SK-N-MC (cell line): ENCODE measurements around the gene FRMD3.

Experiments used
- DNase-seq: peaks from one replicate; pipeline ENCODE4 v3.0.0-alpha.2; 2011; ENCODE audit warnings: low read depth, low spot score
- H3K27ac ChIP-seq: fragments of 200-600 bp; sonication (generic); 2 replicates; pipeline ENCODE4 v1.5.1; 2016; ENCODE audit warnings: mixed run types
- H3K36me3 ChIP-seq: fragments of 200-600 bp; sonication (generic); 2 replicates; pipeline ENCODE4 v1.6.1; 2017; ENCODE audit warnings: antibody characterized with exemption, low read length, mixed read lengths; ENCODE audit not compliant: insufficient read depth
- H3K4me3 ChIP-seq: fragments of 200-600 bp; sonication (generic); 2 replicates; pipeline ENCODE4 v1.5.1; 2016
- H3K9ac ChIP-seq: fragments of 200-600 bp; sonication (generic); 2 replicates; pipeline ENCODE4 v1.8.0; 2017; ENCODE audit warnings: mixed run types, mixed read lengths; ENCODE audit not compliant: insufficient read length
- H3K9me3 ChIP-seq: fragments of 200-600 bp; sonication (generic); 2 replicates; pipeline ENCODE4 v1.6.1; 2017; ENCODE audit warnings: low read depth, mild to moderate bottlenecking, antibody characterized with exemption, low read length, moderate library complexity, mixed read lengths
- EZH2 ChIP-seq: fragments of 200-600 bp; sonication (generic); IDR thresholded peaks from one replicate; pipeline ENCODE4 v1.6.1; 2017; ENCODE audit warnings: antibody characterized with exemption
- FOXP2 ChIP-seq: optimal IDR thresholded peaks from 2 replicates; pipeline ENCODE3; 2011; ENCODE audit warnings: mild to moderate bottlenecking, moderate library complexity; ENCODE audit not compliant: insufficient read depth; ENCODE audit errors: extremely low read length, control extremely low read depth
- POLR2AphosphoS5 ChIP-seq: IDR thresholded peaks from 2 replicates; pipeline ENCODE4 v1.6.1; 2012; ENCODE audit warnings: mild to moderate bottlenecking, low read depth, low read length, borderline replicate concordance

FRMD3 gene

GRCh38 chr9:83514767-83515166 lies 23.4 kb downstream of the FRMD3 start:
- TF ChIP-seq POLR2AphosphoS5: no peak
- TF ChIP-seq EZH2: no peak
- TF ChIP-seq FOXP2: no peak
- Histone ChIP-seq H3K36me3 (no peaks in the 10 kb centered on the region), H3K9ac (no peak overlapping the region), H3K4me3 (no peak overlapping the region), H3K27ac (no peak overlapping the region), H3K9me3 (no peaks in the 10 kb centered on the region)
- no peak for DNase-seq

- no peak for DNase-seq
- TF ChIP-seq FOXP2 (no peak), POLR2AphosphoS5 (no peak), EZH2 (no peak)
Measured at GRCh38 chr9:83512621-83513020, 25.6 kb downstream of the FRMD3 start.

GRCh38 chr9:83511051-83511450 lies 27.1 kb downstream of the FRMD3 start:
- Histone ChIP-seq H3K4me3 (no peak overlapping the region), H3K36me3 (no peaks in the 10 kb centered on the region), H3K27ac (no peak overlapping the region), H3K9me3 (no peaks in the 10 kb centered on the region), H3K9ac (no peak overlapping the region)
- DNase-seq: no peak
- no peak for TF ChIP-seq POLR2AphosphoS5
- no peak for TF ChIP-seq FOXP2
- TF ChIP-seq EZH2: no peak

More at GRCh38 chr9:83512621-83513020, 25.6 kb downstream of the FRMD3 start:
- Histone ChIP-seq H3K9ac (no peak overlapping the region), H3K36me3 (no peaks in the 10 kb centered on the region), H3K4me3 (no peak overlapping the region), H3K27ac (no peak overlapping the region), H3K9me3 (no peaks in the 10 kb centered on the region)

GRCh38 chr9:83509402-83509801 lies 28.8 kb downstream of the FRMD3 start:
- DNase-seq: no peak
- Histone ChIP-seq H3K9ac (no peak overlapping the region), H3K4me3 (no peak overlapping the region), H3K9me3 (no peaks in the 10 kb centered on the region), H3K36me3 (no peaks in the 10 kb centered on the region), H3K27ac (no peak overlapping the region)
- TF ChIP-seq EZH2 (no peak), POLR2AphosphoS5 (no peak), FOXP2 (no peak)

- no peak for TF ChIP-seq POLR2AphosphoS5
- TF ChIP-seq EZH2: no peak
- no peak for TF ChIP-seq FOXP2
- no peak overlapping the region for H3K9ac ChIP-seq
- no peaks in the 10 kb centered on the region for H3K36me3 ChIP-seq
- H3K4me3 ChIP-seq: no peak overlapping the region
- no peaks in the 10 kb centered on the region for H3K9me3 ChIP-seq
- no peak overlapping the region for H3K27ac ChIP-seq
- DNase-seq: no peak
Measured at GRCh38 chr9:83508067-83508466, 30.1 kb downstream of the FRMD3 start.

- TF ChIP-seq FOXP2 (no peak), POLR2AphosphoS5 (no peak), EZH2 (no peak)
- Histone ChIP-seq H3K27ac (no peak overlapping the region), H3K9me3 (no peaks in the 10 kb centered on the region), H3K9ac (no peak overlapping the region), H3K4me3 (no peak overlapping the region), H3K36me3 (no peaks in the 10 kb centered on the region)
- DNase-seq: no peak
Measured at GRCh38 chr9:83505282-83505681, 32.9 kb downstream of the FRMD3 start.

DNA sequence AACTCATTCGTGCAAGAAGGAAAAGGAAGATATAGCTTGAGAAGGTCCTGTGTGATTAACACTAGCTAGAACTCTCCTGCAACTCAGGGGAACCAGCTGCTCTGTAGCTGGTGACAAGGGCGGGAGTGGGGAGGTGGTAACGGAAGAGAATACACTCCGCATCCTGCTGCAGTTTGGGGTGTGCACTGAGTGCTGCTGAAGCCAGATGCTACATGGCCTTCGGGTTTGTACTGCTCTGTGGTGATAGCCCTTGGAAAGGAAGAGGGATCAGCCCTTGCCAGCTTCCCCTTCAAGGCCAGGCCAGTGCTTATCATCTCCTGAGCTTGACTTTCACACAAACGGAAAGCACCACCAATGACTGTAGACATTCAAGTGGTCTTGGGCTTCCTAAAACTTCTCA lies 34.3 kb downstream of the FRMD3 start:
- H3K27ac ChIP-seq: no peak overlapping the region
- TF ChIP-seq FOXP2: no peak
- no peak for TF ChIP-seq POLR2AphosphoS5
- TF ChIP-seq EZH2: no peak
- no peaks in the 10 kb centered on the region for H3K9me3 ChIP-seq
- no peaks in the 10 kb centered on the region for H3K36me3 ChIP-seq
- H3K9ac ChIP-seq: no peak overlapping the region
- H3K4me3 ChIP-seq: no peak overlapping the region
- DNase-seq: no peak

DNA sequence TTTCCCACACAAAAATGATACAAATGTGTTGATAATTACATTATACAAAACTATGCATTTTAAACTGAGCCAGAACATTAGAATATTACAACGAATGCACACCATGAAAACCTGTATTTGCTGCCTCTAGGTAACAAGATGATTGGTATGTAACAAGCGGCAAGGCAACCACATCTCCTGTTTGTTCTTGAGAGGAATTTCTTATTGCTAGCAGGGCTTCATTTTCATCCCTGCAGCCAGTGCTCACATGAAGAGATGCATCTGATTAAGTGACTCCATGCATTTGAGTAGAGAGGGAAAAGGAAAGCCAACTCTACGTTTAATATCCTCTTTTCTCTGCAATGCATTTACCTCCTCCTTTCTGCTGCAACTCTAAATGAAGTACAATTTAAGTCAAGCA lies 36.6 kb downstream of the FRMD3 start:
- Histone ChIP-seq H3K27ac (no peak overlapping the region), H3K9ac (no peak overlapping the region), H3K4me3 (no peak overlapping the region), H3K36me3 (no peaks in the 10 kb centered on the region), H3K9me3 (no peaks in the 10 kb centered on the region)
- DNase-seq: no peak
- TF ChIP-seq POLR2AphosphoS5 (no peak), EZH2 (no peak), FOXP2 (no peak)

- no peak overlapping the region for H3K4me3 ChIP-seq
- no peaks in the 10 kb centered on the region for H3K36me3 ChIP-seq
- no peak overlapping the region for H3K27ac ChIP-seq
- no peaks in the 10 kb centered on the region for H3K9me3 ChIP-seq
- DNase-seq: no peak
- H3K9ac ChIP-seq: no peak overlapping the region
- TF ChIP-seq FOXP2 (no peak), POLR2AphosphoS5 (no peak), EZH2 (no peak)
Measured at GRCh38 chr9:83497441-83497840, 40.8 kb downstream of the FRMD3 start.
